Mesenchymal stem cell (in vitro differentiated cells and primary cell): ENCODE measurements around the gene ZBTB1.

Experiments
- DNase-seq: peaks from one replicate; pipeline ENCODE4 v3.0.0-alpha.2; 2013
- H2AFZ ChIP-seq: one replicate; pipeline ENCODE4 v1.6.1; 2013; ENCODE audit warnings: low read depth, mild to moderate bottlenecking, control low read depth, inconsistent platforms, low read length, moderate library complexity
- H2AK5ac ChIP-seq: 2 replicates; pipeline ENCODE4 v1.6.1; 2013; ENCODE audit warnings: low read length, moderate library complexity, mild to moderate bottlenecking, inconsistent platforms; ENCODE audit not compliant: severe bottlenecking
- H2BK120ac ChIP-seq: one replicate; pipeline ENCODE4 v1.6.1; 2013; ENCODE audit warnings: low read depth, mild to moderate bottlenecking, inconsistent platforms, low read length, moderate library complexity
- H2BK12ac ChIP-seq, 2 experiments: one replicate each; pipeline ENCODE4 v1.6.1; 2013; ENCODE audit warnings: inconsistent platforms in 2 of 2, low read length in 2 of 2, mild to moderate bottlenecking in 2 of 2, moderate library complexity in 2 of 2, control low read depth in 1 of 2
- H2BK15ac ChIP-seq: one replicate; pipeline ENCODE4 v1.6.1; 2013; ENCODE audit warnings: mild to moderate bottlenecking, low read depth, inconsistent platforms; ENCODE audit not compliant: poor library complexity, severe bottlenecking
- H2BK5ac ChIP-seq: 2 replicates; pipeline ENCODE4 v1.6.1; 2013; ENCODE audit warnings: low read depth, mild to moderate bottlenecking, low read length, control low read depth, inconsistent platforms; ENCODE audit not compliant: poor library complexity, severe bottlenecking
- H3K14ac ChIP-seq, 2 experiments: one replicate each; pipeline ENCODE4 v1.6.1; 2013; ENCODE audit warnings: inconsistent platforms in 2 of 2, low read length in 2 of 2, control low read depth in 1 of 2, mild to moderate bottlenecking in 1 of 2, moderate library complexity in 1 of 2
- H3K18ac ChIP-seq, 2 experiments: one replicate each; pipeline ENCODE4 v1.6.1; 2013; ENCODE audit warnings: inconsistent platforms in 2 of 2, low read length in 2 of 2, control low read depth in 1 of 2, low read depth in 1 of 2, mild to moderate bottlenecking in 1 of 2
- H3K23ac ChIP-seq, 2 experiments: one replicate each; pipeline ENCODE4 v1.6.1; 2013; ENCODE audit warnings: inconsistent platforms in 2 of 2, low read length in 2 of 2, mild to moderate bottlenecking in 2 of 2, moderate library complexity in 2 of 2, control low read depth in 1 of 2
- H3K27ac ChIP-seq: 2 replicates; pipeline ENCODE4 v1.5.1; 2013; ENCODE audit warnings: mild to moderate bottlenecking, moderate library complexity, low read length, control low read depth, inconsistent platforms; ENCODE audit not compliant: poor library complexity, severe bottlenecking
- H3K27me3 ChIP-seq, 2 experiments: 2 replicates each; pipeline versions ENCODE4 v1.6.1 to v1.7.0; 2013; ENCODE audit warnings: low read length in 2 of 2, mild to moderate bottlenecking in 2 of 2, moderate library complexity in 2 of 2, control low read depth in 1 of 2, inconsistent platforms in 1 of 2; ENCODE audit not compliant: control insufficient read depth in 1 of 2, insufficient read depth in 1 of 2
- H3K36me3 ChIP-seq, 2 experiments: 2 replicates each; pipeline versions ENCODE4 v1.6.1 to v1.7.0; 2013; ENCODE audit warnings: low read length in 2 of 2, control low read depth in 1 of 2, inconsistent platforms in 1 of 2, low read depth in 1 of 2, mild to moderate bottlenecking in 1 of 2; ENCODE audit not compliant: insufficient read depth in 2 of 2, control insufficient read depth in 1 of 2
- H3K4ac ChIP-seq, 2 experiments: one replicate each; pipeline ENCODE4 v1.6.1; 2013; ENCODE audit warnings: inconsistent platforms in 2 of 2, low read length in 2 of 2, mild to moderate bottlenecking in 2 of 2, moderate library complexity in 2 of 2, control low read depth in 1 of 2, low read depth in 1 of 2
- H3K4me1 ChIP-seq: 2 replicates; pipeline ENCODE4 v1.6.1; 2013; ENCODE audit warnings: low read depth, low read length, control low read depth; ENCODE audit not compliant: control insufficient read depth, insufficient read depth
- H3K4me2 ChIP-seq: 2 replicates; pipeline ENCODE4 v1.6.1; 2013; ENCODE audit warnings: low read length, mild to moderate bottlenecking, inconsistent platforms; ENCODE audit not compliant: poor library complexity, severe bottlenecking
- H3K4me3 ChIP-seq, 2 experiments: 2 replicates each; pipeline versions ENCODE4 v1.5.1 to v1.7.0; 2013; ENCODE audit warnings: low read length in 2 of 2, mild to moderate bottlenecking in 2 of 2, control low read depth in 1 of 2, low read depth in 1 of 2; ENCODE audit not compliant: insufficient read depth in 1 of 2
- H3K79me1 ChIP-seq: replicated peaks from 2 replicates; pipeline ENCODE4 v1.6.1; 2013; ENCODE audit warnings: mild to moderate bottlenecking, control low read depth, low read length, inconsistent platforms; ENCODE audit not compliant: poor library complexity, severe bottlenecking
- H3K9ac ChIP-seq: 2 replicates; pipeline ENCODE4 v1.7.0; 2013; ENCODE audit warnings: mild to moderate bottlenecking, low read length, moderate library complexity
- H3K9me3 ChIP-seq: 2 replicates; pipeline ENCODE4 v1.7.0; 2013; ENCODE audit warnings: mild to moderate bottlenecking, low read length; ENCODE audit not compliant: control insufficient read depth
- H4K8ac ChIP-seq: one replicate; pipeline ENCODE4 v1.6.1; 2013; ENCODE audit warnings: inconsistent platforms, mild to moderate bottlenecking, low read length, moderate library complexity
- H4K91ac ChIP-seq: one replicate; pipeline ENCODE4 v1.6.1; 2013; ENCODE audit warnings: mild to moderate bottlenecking, low read length, inconsistent platforms
- WGBS: methylation state at CpG from one replicate; pipeline ENCODE4 v1.1.7; 2013; ENCODE audit warnings: mixed read lengths; 5-methylcytosine and 5-hydroxymethylcytosine counted together

The ZBTB1 gene

DNA sequence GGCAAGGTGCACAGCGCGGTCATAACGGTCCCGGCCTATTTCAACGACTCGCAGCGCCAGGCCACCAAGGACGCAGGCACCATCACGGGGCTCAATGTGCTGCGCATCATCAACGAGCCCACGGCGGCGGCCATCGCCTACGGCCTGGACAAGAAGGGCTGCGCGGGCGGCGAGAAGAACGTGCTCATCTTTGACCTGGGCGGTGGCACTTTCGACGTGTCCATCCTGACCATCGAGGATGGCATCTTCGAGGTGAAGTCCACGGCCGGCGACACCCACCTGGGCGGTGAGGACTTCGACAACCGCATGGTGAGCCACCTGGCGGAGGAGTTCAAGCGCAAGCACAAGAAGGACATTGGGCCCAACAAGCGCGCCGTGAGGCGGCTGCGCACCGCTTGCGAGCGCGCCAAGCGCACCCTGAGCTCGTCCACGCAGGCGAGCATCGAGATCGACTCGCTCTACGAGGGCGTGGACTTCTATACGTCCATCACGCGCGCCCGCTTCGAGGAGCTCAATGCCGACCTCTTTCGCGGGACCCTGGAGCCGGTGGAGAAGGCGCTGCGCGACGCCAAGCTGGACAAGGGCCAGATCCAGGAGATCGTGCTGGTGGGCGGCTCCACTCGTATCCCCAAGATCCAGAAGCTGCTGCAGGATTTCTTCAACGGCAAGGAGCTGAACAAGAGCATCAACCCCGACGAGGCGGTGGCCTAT lies 36.8 kb downstream of the ZBTB1 start:
- Histone ChIP-seq H3K18ac (no peak overlapping the region), H3K9ac (no peak overlapping the region), H3K23ac (no peak overlapping the region), H3K14ac (no peak overlapping the region), H3K4ac (no peak overlapping the region), H3K36me3 (peaks cover 0 to 10% of the 10 kb centered on the region in 2 experiments), H4K8ac (no peak overlapping the region), H3K9me3 (peaks cover 8% of the 10 kb centered on the region), H4K91ac (no peak overlapping the region), H2BK120ac (no peak overlapping the region), H3K4me2 (no peak overlapping the region), H3K79me1 (no peaks in the 10 kb centered on the region), H2BK5ac (no peak overlapping the region), H3K27me3 (peaks cover 0 to 28% of the 10 kb centered on the region in 2 experiments), H3K4me3 (peak overlapping the region in 1 of 2 experiments; percentile 78), H2AFZ (no peak overlapping the region), H3K27ac (no peak overlapping the region), H3K4me1 (peaks cover 3% of the 10 kb centered on the region), H2AK5ac (no peak overlapping the region), H2BK15ac (no peak overlapping the region), H2BK12ac (no peak overlapping the region)
- DNase-seq, result no peak
- WGBS, result 98% methylated on average over 73 of the region's 73 CpGs

DNA sequence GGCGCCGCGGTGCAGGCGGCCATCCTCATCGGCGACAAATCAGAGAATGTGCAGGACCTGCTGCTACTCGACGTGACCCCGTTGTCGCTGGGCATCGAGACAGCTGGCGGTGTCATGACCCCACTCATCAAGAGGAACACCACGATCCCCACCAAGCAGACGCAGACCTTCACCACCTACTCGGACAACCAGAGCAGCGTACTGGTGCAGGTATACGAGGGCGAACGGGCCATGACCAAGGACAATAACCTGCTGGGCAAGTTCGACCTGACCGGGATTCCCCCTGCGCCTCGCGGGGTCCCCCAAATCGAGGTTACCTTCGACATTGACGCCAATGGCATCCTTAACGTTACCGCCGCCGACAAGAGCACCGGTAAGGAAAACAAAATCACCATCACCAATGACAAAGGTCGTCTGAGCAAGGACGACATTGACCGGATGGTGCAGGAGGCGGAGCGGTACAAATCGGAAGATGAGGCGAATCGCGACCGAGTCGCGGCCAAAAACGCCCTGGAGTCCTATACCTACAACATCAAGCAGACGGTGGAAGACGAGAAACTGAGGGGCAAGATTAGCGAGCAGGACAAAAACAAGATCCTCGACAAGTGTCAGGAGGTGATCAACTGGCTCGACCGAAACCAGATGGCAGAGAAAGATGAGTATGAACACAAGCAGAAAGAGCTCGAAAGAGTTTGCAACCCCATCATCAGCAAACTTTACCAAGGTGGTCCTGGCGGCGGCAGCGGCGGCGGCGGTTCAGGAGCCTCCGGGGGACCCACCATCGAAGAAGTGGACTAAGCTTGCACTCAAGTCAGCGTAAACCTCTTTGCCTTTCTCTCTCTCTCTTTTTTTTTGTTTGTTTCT lies 37.6 kb downstream of the ZBTB1 start:
- Histone ChIP-seq H3K4me2 (no peak overlapping the region), H3K27me3 (peaks cover 0 to 28% of the 10 kb centered on the region in 2 experiments), H3K4me3 (peak overlapping the region; percentile 14 to 78), H2BK120ac (no peak overlapping the region), H3K4ac (no peak overlapping the region), H3K18ac (no peak overlapping the region), H2BK5ac (no peak overlapping the region), H4K8ac (no peak overlapping the region), H3K9ac (no peak overlapping the region), H2BK15ac (peak overlapping the region; percentile 41), H3K9me3 (peaks cover 8% of the 10 kb centered on the region), H3K79me1 (no peaks in the 10 kb centered on the region), H2AK5ac (no peak overlapping the region), H2BK12ac (peak overlapping the region in 1 of 2 experiments; percentile 39), H3K4me1 (peaks cover 3% of the 10 kb centered on the region), H4K91ac (no peak overlapping the region), H3K23ac (no peak overlapping the region), H3K36me3 (peaks cover 0 to 10% of the 10 kb centered on the region in 2 experiments), H2AFZ (no peak overlapping the region), H3K27ac (no peak overlapping the region), H3K14ac (no peak overlapping the region)
- WGBS, result 97% methylated on average over 58 of the region's 61 CpGs
- DNase-seq, result no peak

DNA sequence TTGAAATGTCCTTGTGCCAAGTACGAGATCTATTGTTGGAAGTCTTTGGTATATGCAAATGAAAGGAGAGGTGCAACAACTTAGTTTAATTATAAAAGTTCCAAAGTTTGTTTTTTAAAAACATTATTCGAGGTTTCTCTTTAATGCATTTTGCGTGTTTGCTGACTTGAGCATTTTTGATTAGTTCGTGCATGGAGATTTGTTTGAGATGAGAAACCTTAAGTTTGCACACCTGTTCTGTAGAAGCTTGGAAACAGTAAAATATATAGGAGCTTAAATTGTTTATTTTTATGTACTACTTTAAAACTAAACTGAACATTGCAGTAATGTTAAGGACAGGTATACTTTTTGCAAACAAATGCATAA lies 38.2 kb downstream of the ZBTB1 start:
- H3K9ac ChIP-seq, result no peak overlapping the region
- H4K91ac ChIP-seq, result no peak overlapping the region
- H3K23ac ChIP-seq, result no peak overlapping the region
- H3K4me3 ChIP-seq, result peak overlapping the region in 1 of 2 experiments; percentile 78
- H3K4me1 ChIP-seq, result peaks cover 1% of the 10 kb centered on the region
- no peak overlapping the region for H2BK120ac ChIP-seq
- H3K27ac ChIP-seq, result no peak overlapping the region
- WGBS, result 96% methylated on average over 3 of the region's 4 CpGs
- peaks cover 0 to 10% of the 10 kb centered on the region in 2 experiments for H3K36me3 ChIP-seq
- no peak overlapping the region for H2BK5ac ChIP-seq
- H3K14ac ChIP-seq, result no peak overlapping the region
- H3K4ac ChIP-seq, result no peak overlapping the region
- H3K4me2 ChIP-seq, result no peak overlapping the region
- no peak overlapping the region for H4K8ac ChIP-seq
- H3K18ac ChIP-seq, result no peak overlapping the region
- H2AK5ac ChIP-seq, result no peak overlapping the region
- no peak overlapping the region for H2BK15ac ChIP-seq
- no peak for DNase-seq
- no peak overlapping the region for H2AFZ ChIP-seq
- H3K9me3 ChIP-seq, result peaks cover 8% of the 10 kb centered on the region
- H2BK12ac ChIP-seq, result no peak overlapping the region
- H3K79me1 ChIP-seq, result no peaks in the 10 kb centered on the region
- peaks cover 0 to 28% of the 10 kb centered on the region in 2 experiments for H3K27me3 ChIP-seq

DNA sequence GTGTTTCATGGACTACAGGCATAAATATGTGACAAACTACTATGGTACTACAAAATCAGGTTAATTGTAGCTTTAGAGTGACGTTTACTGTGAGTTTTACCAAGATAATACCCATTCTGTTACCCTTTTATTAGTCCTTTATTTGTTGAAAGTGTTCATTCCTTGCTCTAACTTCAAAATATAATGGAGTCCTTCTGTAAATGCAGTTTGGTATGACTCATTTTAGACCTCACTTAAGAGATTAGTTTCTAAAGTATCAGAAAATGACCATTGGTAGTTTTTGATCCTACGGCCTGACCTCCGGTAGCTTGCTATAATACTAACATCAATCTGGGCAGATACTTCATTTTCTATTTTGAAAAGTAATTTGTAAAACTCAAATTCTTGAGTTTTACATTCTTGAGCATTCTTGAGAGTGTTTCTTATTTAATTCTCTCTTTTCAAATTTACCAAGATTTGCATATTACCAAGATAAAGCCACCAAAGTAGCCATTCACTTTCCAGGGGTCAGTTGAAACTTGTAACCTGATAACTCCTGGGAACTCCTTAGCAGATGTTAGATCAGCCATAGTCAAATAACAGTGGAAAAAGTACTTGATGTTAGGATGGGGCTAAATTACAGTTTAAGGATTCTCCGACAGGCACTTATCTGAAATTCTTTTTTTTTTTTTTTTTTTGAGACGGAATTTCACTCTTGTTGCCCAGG lies 40.2 kb downstream of the ZBTB1 start:
- H4K91ac ChIP-seq, result no peak overlapping the region
- no peak overlapping the region for H3K23ac ChIP-seq
- H2BK120ac ChIP-seq, result no peak overlapping the region
- H2BK15ac ChIP-seq, result no peak overlapping the region
- no peak overlapping the region for H2AK5ac ChIP-seq
- no peak overlapping the region for H3K9ac ChIP-seq
- H3K27ac ChIP-seq, result no peak overlapping the region
- peaks cover under 1% of the 10 kb centered on the region for H3K4me1 ChIP-seq
- H3K4me2 ChIP-seq, result no peak overlapping the region
- peak; percentile 32 for DNase-seq
- H3K18ac ChIP-seq, result no peak overlapping the region
- no peak overlapping the region for H2BK12ac ChIP-seq
- no peak overlapping the region for H3K4me3 ChIP-seq
- H2AFZ ChIP-seq, result no peak overlapping the region
- H3K36me3 ChIP-seq, result peaks cover 0 to 10% of the 10 kb centered on the region in 2 experiments
- no peak overlapping the region for H3K14ac ChIP-seq
- H3K4ac ChIP-seq, result no peak overlapping the region
- H3K79me1 ChIP-seq, result no peaks in the 10 kb centered on the region
- H2BK5ac ChIP-seq, result no peak overlapping the region
- H4K8ac ChIP-seq, result no peak overlapping the region
- peaks cover 0 to 33% of the 10 kb centered on the region in 2 experiments for H3K27me3 ChIP-seq
- WGBS, result 68% methylated on average over 4 of the region's 5 CpGs
- H3K9me3 ChIP-seq, result peaks cover 8% of the 10 kb centered on the region
